Heart right ventricle (tissue), 16 donors: ENCODE data around the gene HNRNPUL2. TPM values are rescaled to one million over a fixed set of nuclear protein-coding genes. Genes with fewer than 3 reads are reported as not detected.

Experiments used
- ATAC-seq, 8 donors: fragments of 200-7000 bp; cut with Tn5 transposase; one replicate each; pipeline ENCODE4 v1.9.1; 2020; ENCODE audit warnings: mild to moderate bottlenecking in 8 of 8, moderate library complexity in 8 of 8, moderate number of reproducible peaks in 1 of 8
- DNase-seq, 2 donors: peaks; one replicate each; pipeline ENCODE4 v3.0.0-alpha.2; 2020
- H3K27ac ChIP-seq, 10 donors: fragments of 200-600 bp; sonication (generic) in 2 of 10; one replicate each; pipeline versions ENCODE4 v1.5.0 to v1.8.0; 2020 to 2022; ENCODE audit warnings: mild to moderate bottlenecking in 3 of 10
- H3K27me3 ChIP-seq, 7 donors: fragments of 200-600 bp; one replicate each; pipeline ENCODE4 v1.8.0; 2021 to 2022; ENCODE audit warnings: mild to moderate bottlenecking in 2 of 7
- H3K36me3 ChIP-seq, 9 donors: fragments of 200-600 bp; sonication (generic) in 1 of 9; one replicate each; pipeline versions ENCODE4 v1.5.0 to v1.8.0; 2020 to 2022; ENCODE audit warnings: mild to moderate bottlenecking in 2 of 9
- H3K4me1 ChIP-seq, 9 donors: fragments of 200-600 bp; sonication (generic) in 1 of 9; one replicate each; pipeline versions ENCODE4 v1.5.0 to v1.8.0; 2020 to 2022; ENCODE audit warnings: mild to moderate bottlenecking in 4 of 9
- H3K4me3 ChIP-seq, 10 donors: fragments of 200-600 bp; sonication (generic) in 2 of 10; one replicate each; pipeline versions ENCODE4 v1.5.0 to v1.8.0; 2020 to 2022; ENCODE audit warnings: mild to moderate bottlenecking in 7 of 10, moderate library complexity in 2 of 10
- H3K9me3 ChIP-seq, 11 donors: fragments of 200-600 bp in 10 of 11; sonication (generic) in 2 of 11; one replicate each; pipeline versions ENCODE4 v1.5.0 to v1.8.0; 2013 to 2022; ENCODE audit warnings: mild to moderate bottlenecking in 2 of 11, control low read depth in 1 of 11, moderate library complexity in 1 of 11
- CTCF ChIP-seq, 9 donors: fragments of 200-600 bp; sonication (generic) in 2 of 9; IDR thresholded peaks; one replicate each; pipeline versions ENCODE4 v1.5.0 to v1.8.0; 2021 to 2022; ENCODE audit warnings: antibody characterized with exemption in 9 of 9, mild to moderate bottlenecking in 5 of 9, moderate library complexity in 1 of 9
- WGBS, 2 donors: extraction: QIAGEN DNeasy Blood & Tissue Kit; methylation state at CpG; one replicate each; pipeline ENCODE4 v1.1.7; 2013; ENCODE audit warnings: inconsistent platforms in 1 of 2; 5-methylcytosine and 5-hydroxymethylcytosine counted together
- intact Hi-C, 10 donors: fragments of 100-400 bp; cut with DNase I; formaldehyde crosslinking; loops; one replicate each; pipeline versions ENCODE4 v1.11.1 to v1.14.2; 2022
- polyA plus RNA-seq, 2 donors: library from polyadenylated mRNA; stranded (reverse); fragments of 200-250 nt; gene quantifications; one replicate each; pipeline ENCODE4 v1.2.3, GENCODE V29; 2013
- total RNA-seq, 10 donors: library from RNA; stranded (reverse); fragmentation: NEBNext Ultra II Directional in 3 of 10; extraction: Animal tissue kit (Norgen Biotek cat#: 25700) in 3 of 10; gene quantifications; one replicate each; pipeline versions ENCODE4 v1.2.1 to v1.2.4, GENCODE V29; 2021 to 2023
- donor health status: Arrhythmogenic right ventricular cardiomyopathy.
- donor health status: ischemic (EF 13 %, LVEDD 7.1; RV severe dilation, severe dysfunction).
- donor health status: healthy with polysubstance abuse.
- donor health status: DM: no; HTN: yes; CAD: no.
- donor health status: DM: no; HTN: no; CAD: no.
- donor health status: ischemic (EF 25% LVEDD 6.9; RV normal size, moderate dysfunction).
- donor health status: ischemic (EF 25% LVEDD 5.7; RV mildly dilated, moderate dysfunction).
- donor health status: healthy.
- donor health status: DM: yes; HTN: yes; CAD: no.
- donor health status: Ischemic cardiomyopathy.
- donor health status: ischemic (EF 35%, LVEDD 5.7; RV mildly dilated, moderate dysfunction).
- donor health status: nonischemic (EF 11% LVEDD 7.7; RV severe dilation, severe dysfunction).
- donor health status: DM: yes; HTN: yes; CAD: no.
- donor health status: PGD.
- donor health status: ischemic (EF 29% LVEDD 5.4; RV normal size, mild dysfunction).
- donor health status: nonischemic (EF 23%, LVEDD 6.1; RV moderate dilation, normal function).

HNRNPUL2 gene
- total and polyA plus RNA-seq, 12 donors, result 21.4 to 40.9 (median 33.4) TPM

- Histone ChIP-seq H3K9me3 (no peaks in the 10 kb centered on the region), H3K27me3 (no peaks in the 10 kb centered on the region), H3K36me3 (peaks cover 0 to 20% (median 0%) of the 10 kb centered on the region in 9 donors), H3K4me3 (no peak overlapping the region), H3K4me1 (peaks cover 7 to 37% (median 25%) of the 10 kb centered on the region in 9 donors), H3K27ac (no peak overlapping the region)
- intact Hi-C loops, result no loop called here
- TF ChIP-seq CTCF (IDR thresholded peaks at IDR 0.05), result no peak
- DNase-seq (no peak), ATAC-seq (no peak)
- WGBS, 2 donors, result 81 to 84% methylated on average over 10 of the region's 10 CpGs
These were observed 27.9 kb upstream of the HNRNPUL2 start for GRCh38 chr11:62755086-62755615.

DNA sequence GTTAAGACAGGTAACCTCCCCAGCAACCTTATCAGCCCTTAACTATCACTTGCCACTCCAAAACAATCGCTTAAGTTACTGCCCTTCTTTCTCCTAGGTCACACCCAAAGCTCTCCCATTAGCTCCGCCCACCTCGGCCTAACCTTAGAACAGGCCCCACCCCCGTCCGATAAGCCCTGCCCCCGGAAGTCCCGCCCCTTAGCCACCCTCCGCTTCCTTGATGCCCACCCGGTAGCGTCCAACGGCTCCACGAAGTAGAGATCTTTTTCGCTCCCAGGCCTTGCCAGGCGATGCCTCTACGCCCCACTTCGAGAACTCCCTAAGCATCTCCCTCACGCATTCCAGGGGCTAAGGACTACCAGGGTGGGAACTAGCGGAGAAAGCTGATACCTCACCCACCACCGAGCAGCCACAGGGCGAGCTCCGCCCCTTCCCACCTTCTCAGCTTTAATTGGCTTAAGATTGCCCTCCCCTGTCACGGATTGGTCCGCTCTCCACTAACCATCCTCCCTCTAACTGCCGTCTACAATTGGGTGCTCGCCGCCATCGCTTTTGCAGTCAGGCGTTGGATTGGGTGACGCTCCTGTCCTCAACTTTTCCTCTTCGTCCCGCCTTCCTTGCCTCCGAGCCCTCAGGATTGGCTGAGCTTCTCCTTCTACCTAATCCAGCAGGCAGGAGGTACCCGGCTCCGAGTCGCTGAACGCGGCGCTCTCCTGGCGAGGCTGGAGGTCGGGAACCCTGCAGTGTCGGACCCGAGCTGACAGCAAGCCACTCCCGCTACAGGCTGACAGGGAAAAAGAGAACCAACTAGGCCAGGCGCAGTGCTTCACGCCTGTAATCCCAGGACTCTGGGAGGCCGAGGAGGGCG, 26.7 kb upstream of the HNRNPUL2 start, which contains the start of gene ZBTB3:
ZBTB3 (minus strand) TSS at position 425 of the 868 bp plus-strand sequence. CDS start 496 bp downstream, outside the sequence.
- peak within 1 kb of the TSS; percentile 81 to 95 (median 91) for H3K27ac ChIP-seq
- DNase-seq (peak; percentile 95 to 99), ATAC-seq (peak; percentile 97 to 99 (median 98))
- no peaks in the 10 kb centered on the region for H3K9me3 ChIP-seq
- H3K4me3 ChIP-seq, result peak within 1 kb of the TSS; percentile 36 to 72 (median 62)
- H3K4me1 ChIP-seq, result peaks cover 7 to 42% (median 25%) of the 10 kb centered on the region in 9 donors
- intact Hi-C loops, result loop anchor here in 2 of 10 donors (2.0 kb wide), 1 partner anchor 25 kb away; the partner anchor contains the start of gene TTC9C (in 2 of the 2)
- H3K36me3 ChIP-seq, result peaks cover 0 to 31% (median 0%) of the 10 kb centered on the region in 9 donors
- H3K27me3 ChIP-seq, result no peaks in the 10 kb centered on the region
- no peak for TF ChIP-seq CTCF (IDR thresholded peaks at IDR 0.05)
- 1% methylated on average over 47 of the region's 47 CpGs for WGBS, 2 donors

DNA sequence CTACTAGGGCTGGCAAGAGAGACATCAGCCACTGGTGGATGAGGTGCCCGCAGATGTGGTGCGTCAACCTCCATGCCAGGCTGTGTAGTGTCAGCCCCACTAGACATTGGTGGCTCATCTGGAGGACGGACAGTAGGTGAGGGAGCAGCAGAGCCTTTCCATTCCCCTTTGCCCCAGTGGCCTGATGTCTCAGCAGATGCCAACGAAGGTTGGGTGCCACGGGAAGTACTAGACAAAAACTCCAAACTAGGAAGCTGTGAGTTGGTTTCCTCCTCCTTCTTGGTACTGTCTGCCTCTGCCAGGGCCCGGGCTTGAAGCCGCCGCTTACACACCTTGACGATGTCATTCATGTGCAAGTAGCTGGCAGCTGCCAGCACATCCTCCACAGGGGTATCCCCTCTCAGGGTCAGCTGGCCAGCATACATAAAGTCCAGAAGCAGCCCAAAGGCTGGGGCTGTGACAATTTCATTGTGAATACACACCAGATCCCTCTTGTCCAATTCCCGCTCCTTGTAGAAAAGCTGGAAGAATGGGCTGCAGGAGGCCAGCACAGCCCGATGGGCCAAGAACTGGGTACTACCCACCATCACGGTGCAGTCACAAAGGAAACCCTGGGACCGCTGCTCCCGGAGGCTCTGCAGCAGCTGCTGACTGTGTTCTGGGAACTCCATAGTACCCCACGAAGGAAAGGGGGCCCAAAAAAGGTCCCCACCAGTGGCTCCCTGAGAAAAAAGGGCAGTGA, 25.9 kb upstream of the HNRNPUL2 start:
- 74 to 75% methylated on average over 15 of the region's 15 CpGs for whole genome bisulfite sequencing, 2 donors
- no peak for DNase-seq
- intact Hi-C loops, result loop anchor here in 2 of 10 donors (2.0 kb wide), 1 partner anchor 24 kb away; the partner anchor contains the start of gene TTC9C (in 2 of the 2)

More for the DNA sequence above, 25.9 kb upstream of the HNRNPUL2 start:
- peak in 3 of 8 donors; percentile 0 to 5 (median 3) for ATAC-seq
- peak overlapping the region; percentile 81 to 95 (median 91) for H3K27ac ChIP-seq
- peaks cover 7 to 42% (median 25%) of the 10 kb centered on the region in 9 donors for H3K4me1 ChIP-seq
- no peak for TF ChIP-seq CTCF (IDR thresholded peaks at IDR 0.05)
- H3K9me3 ChIP-seq, result no peaks in the 10 kb centered on the region
- peaks cover 0 to 39% (median 3%) of the 10 kb centered on the region in 9 donors for H3K36me3 ChIP-seq
- H3K27me3 ChIP-seq, result no peaks in the 10 kb centered on the region
- peak overlapping the region; percentile 36 to 72 (median 62) for H3K4me3 ChIP-seq
